Hepatocyte (in vitro differentiated cells): ENCODE data around the gene FMNL3. TPM values are rescaled to one million over a fixed set of nuclear protein-coding genes. Genes with fewer than 3 reads are reported as not detected.

Source experiments
- DNase-seq: peaks from one replicate; pipeline ENCODE4 v3.0.0-alpha.2; 2016; ENCODE audit warnings: low spot score
- H2AFZ ChIP-seq: fragments of 200-600 bp; sonication (generic); 2 replicates; pipeline ENCODE4 v1.6.0; 2016; ENCODE audit warnings: antibody characterized with exemption, mild to moderate bottlenecking
- H3K27ac ChIP-seq: fragments of 200-600 bp; sonication (generic); 2 replicates; pipeline ENCODE4 v1.5.1; 2016; ENCODE audit warnings: mild to moderate bottlenecking
- H3K27me3 ChIP-seq: fragments of 200-600 bp; sonication (generic); 2 replicates; pipeline ENCODE4 v1.6.1; 2016
- H3K36me3 ChIP-seq: fragments of 200-600 bp; sonication (generic); replicated peaks from 2 replicates; pipeline ENCODE4 v1.5.1; 2016; ENCODE audit warnings: low read depth; ENCODE audit not compliant: insufficient read depth
- H3K4me1 ChIP-seq: fragments of 200-600 bp; sonication (generic); 2 replicates; pipeline ENCODE4 v1.5.1; 2016; ENCODE audit warnings: mild to moderate bottlenecking, moderate library complexity; ENCODE audit not compliant: insufficient read depth
- H3K4me2 ChIP-seq: fragments of 200-600 bp; sonication (generic); 2 replicates; pipeline ENCODE4 v1.6.0; 2016
- H3K4me3 ChIP-seq: fragments of 200-600 bp; sonication (generic); 2 replicates; pipeline ENCODE4 v1.5.1; 2016; ENCODE audit warnings: mild to moderate bottlenecking
- H3K79me2 ChIP-seq: fragments of 200-600 bp; sonication (generic); 2 replicates; pipeline ENCODE4 v1.6.0; 2017; ENCODE audit warnings: mild to moderate bottlenecking
- H3K9me2 ChIP-seq: fragments of 200-600 bp; sonication (generic); replicated peaks from 2 replicates; pipeline ENCODE4 v1.6.0; 2017; ENCODE audit warnings: mild to moderate bottlenecking; ENCODE audit not compliant: insufficient read depth
- H3K9me3 ChIP-seq: fragments of 200-600 bp; sonication (generic); 2 replicates; pipeline ENCODE4 v1.5.1; 2016; ENCODE audit warnings: low read depth, mild to moderate bottlenecking
- H4K20me1 ChIP-seq: fragments of 200-600 bp; sonication (generic); 2 replicates; pipeline ENCODE4 v1.6.0; 2016; ENCODE audit warnings: mild to moderate bottlenecking; ENCODE audit not compliant: insufficient read depth, poor library complexity, severe bottlenecking
- CTCF ChIP-seq: fragments of 200-600 bp; sonication (generic); IDR thresholded peaks from 2 replicates; pipeline ENCODE4 v1.5.1; 2016; ENCODE audit warnings: antibody characterized with exemption, mild to moderate bottlenecking; ENCODE audit not compliant: poor library complexity
- EZH2 ChIP-seq: fragments of 200-600 bp; sonication (generic); IDR thresholded peaks from 2 replicates; pipeline ENCODE4 v1.6.1; 2016; ENCODE audit warnings: antibody characterized with exemption, mild to moderate bottlenecking, borderline replicate concordance
- EZH2phosphoT487 ChIP-seq: fragments of 200-600 bp; sonication (generic); IDR thresholded peaks from one replicate; pipeline ENCODE4 v1.6.1; 2018; ENCODE audit warnings: antibody characterized with exemption, mild to moderate bottlenecking, low read depth, moderate library complexity; ENCODE audit not compliant: unreplicated experiment, severe bottlenecking
- WGBS: methylation state at CpG from one replicate; pipeline ENCODE4 v1.1.6; 2016; ENCODE audit warnings: low lambda C conversion rate; ENCODE audit errors: missing lambda C conversion rate; 5-methylcytosine and 5-hydroxymethylcytosine counted together
- polyA plus RNA-seq: library from polyadenylated mRNA; unstranded; fragments of >200 nt; fragmentation: Nextera tagmentation; extraction: Ambion mirVana; gene quantifications from 2 replicates; pipeline ENCODE4 v1.2.1, GENCODE V29; 2016
- total RNA-seq: library from RNA; depleted of rRNA; stranded (reverse); fragments of >200 nt; gene quantifications from 2 replicates; pipeline ENCODE4 v1.2.3, GENCODE V29; 2014

FMNL3 gene
- total and polyA plus RNA-seq, 2 experiments from 2014 or later, result 5.8 to 8.3 TPM

GRCh38 chr12:49662998-49663843 lies 44.0 kb downstream of the FMNL3 start:
- H3K36me3 ChIP-seq, result no peaks in the 10 kb centered on the region
- no peak overlapping the region for H3K4me3 ChIP-seq
- no peaks in the 10 kb centered on the region for H3K9me2 ChIP-seq
- no peaks in the 10 kb centered on the region for H3K9me3 ChIP-seq
- H3K27me3 ChIP-seq, result no peaks in the 10 kb centered on the region
- H3K4me2 ChIP-seq, result no peak overlapping the region
- H3K27ac ChIP-seq, result peak overlapping the region; percentile 86
- no peaks in the 10 kb centered on the region for H4K20me1 ChIP-seq
- TF ChIP-seq EZH2phosphoT487 (no peak), EZH2 (no peak), CTCF (no peak)
- H3K4me1 ChIP-seq, result peaks cover 10% of the 10 kb centered on the region
- 40% methylated on average over 5 of the region's 5 CpGs for WGBS
- no peak overlapping the region for H2AFZ ChIP-seq
- H3K79me2 ChIP-seq, result no peaks in the 10 kb centered on the region
- DNase-seq, result peak; percentile 61

DNA sequence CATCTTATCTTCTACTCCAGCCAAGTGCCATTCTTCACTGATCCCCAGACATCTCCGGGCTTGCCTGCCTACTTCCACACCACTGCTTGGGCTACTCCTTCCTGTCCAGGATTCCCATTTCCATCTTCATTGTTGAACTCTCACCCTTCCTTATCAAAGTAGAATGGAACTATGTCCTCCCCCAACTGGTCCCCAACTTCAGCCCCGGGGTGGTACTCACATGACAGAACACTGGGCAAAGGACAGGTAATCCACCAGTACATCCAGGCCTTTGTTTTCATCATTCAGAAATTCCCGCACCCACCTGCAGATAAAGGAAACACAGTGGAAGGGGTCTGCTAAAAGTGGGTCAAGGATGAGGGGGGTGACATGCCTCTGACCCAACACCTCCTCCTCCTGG lies 45.5 kb downstream of the FMNL3 start:
- no peak for DNase-seq

GRCh38 chr12:49661191-49661590 lies 46.0 kb downstream of the FMNL3 start:
- Histone ChIP-seq H3K9me2 (no peaks in the 10 kb centered on the region), H3K4me3 (no peak overlapping the region), H3K79me2 (no peaks in the 10 kb centered on the region), H2AFZ (no peak overlapping the region), H3K27ac (no peak overlapping the region), H3K36me3 (no peaks in the 10 kb centered on the region), H3K9me3 (no peaks in the 10 kb centered on the region), H3K27me3 (no peaks in the 10 kb centered on the region), H4K20me1 (no peaks in the 10 kb centered on the region), H3K4me2 (no peak overlapping the region), H3K4me1 (peaks cover 10% of the 10 kb centered on the region)
- DNase-seq, result no peak
- 95% methylated on average over 3 of the region's 3 CpGs for WGBS
- no peak for TF ChIP-seq CTCF
- no peak for TF ChIP-seq EZH2phosphoT487
- TF ChIP-seq EZH2, result no peak

More for the DNA sequence above, 45.5 kb downstream of the FMNL3 start:
- no peak for TF ChIP-seq CTCF
- TF ChIP-seq EZH2phosphoT487, result no peak
- no peak for TF ChIP-seq EZH2
- Histone ChIP-seq H3K4me1 (peaks cover 10% of the 10 kb centered on the region), H3K79me2 (no peaks in the 10 kb centered on the region), H3K27ac (no peak overlapping the region), H2AFZ (no peak overlapping the region), H3K9me2 (no peaks in the 10 kb centered on the region), H3K27me3 (no peaks in the 10 kb centered on the region), H3K4me2 (no peak overlapping the region), H3K36me3 (no peaks in the 10 kb centered on the region), H4K20me1 (no peaks in the 10 kb centered on the region), H3K9me3 (no peaks in the 10 kb centered on the region), H3K4me3 (no peak overlapping the region)
- WGBS, result 93% methylated on average over 3 of the region's 3 CpGs

- no peak overlapping the region for H2AFZ ChIP-seq
- peaks cover 10% of the 10 kb centered on the region for H3K4me1 ChIP-seq
- no peak overlapping the region for H3K27ac ChIP-seq
- no peaks in the 10 kb centered on the region for H3K36me3 ChIP-seq
- TF ChIP-seq EZH2, result no peak
- TF ChIP-seq CTCF, result no peak
- no peak for TF ChIP-seq EZH2phosphoT487
- WGBS, result 81% methylated on average over 1 of the region's 1 CpG
- H3K9me3 ChIP-seq, result no peaks in the 10 kb centered on the region
- no peak overlapping the region for H3K4me3 ChIP-seq
- no peak overlapping the region for H3K4me2 ChIP-seq
- H3K79me2 ChIP-seq, result no peaks in the 10 kb centered on the region
- no peak for DNase-seq
- H4K20me1 ChIP-seq, result no peaks in the 10 kb centered on the region
- no peaks in the 10 kb centered on the region for H3K27me3 ChIP-seq
- no peaks in the 10 kb centered on the region for H3K9me2 ChIP-seq
Observed at GRCh38 chr12:49659753-49660152, 47.5 kb downstream of the FMNL3 start.
